ENCODE data around the gene RAI1.
"Not testable (repeated sequence)": the region's sequence is repeated elsewhere in the genome, so short reads cannot be mapped to it uniquely, and the experiment has no call there.

Gene RAI1

DNA sequence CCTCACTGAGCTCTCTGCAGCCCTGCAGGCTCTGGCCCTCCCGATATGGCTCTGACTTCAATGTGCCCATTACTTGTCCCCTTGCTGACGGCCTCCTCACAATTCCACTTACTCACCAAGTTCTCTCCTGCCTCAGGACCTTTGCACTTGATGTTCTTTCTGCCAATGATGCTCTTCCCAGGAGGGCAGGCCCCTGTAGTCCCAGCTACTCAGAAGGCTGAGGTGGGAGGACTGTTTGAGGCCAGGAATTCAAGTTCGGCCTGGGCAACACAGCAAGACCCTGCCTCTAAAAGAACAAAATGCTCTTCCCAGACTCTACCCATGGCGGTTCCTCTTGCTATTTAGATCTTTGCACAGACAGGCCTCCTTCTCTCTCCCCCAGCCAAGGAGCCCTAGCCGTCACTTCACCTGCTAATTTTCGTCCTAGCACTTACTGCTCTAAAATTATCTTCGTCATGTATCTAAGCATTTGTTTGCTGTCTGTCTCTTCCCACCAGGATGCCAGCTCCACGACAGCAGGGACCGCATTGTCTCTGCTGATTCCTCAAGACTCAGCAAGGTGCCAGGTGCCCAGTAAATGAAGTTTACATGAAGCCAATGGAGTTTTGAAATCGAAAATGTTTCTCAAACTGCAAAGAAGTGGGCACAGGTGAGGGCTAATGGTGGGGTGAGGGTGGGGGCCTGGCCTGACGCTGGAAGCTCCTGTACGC, 626 bp upstream of the RAI1 start:
- intact Hi-C loops (cut with micrococcal nuclease) = loop anchor here (5.0 to 10.0 kb wide), 3 partner anchors 144 to 352 kb away; no protein-coding TSS in a partner anchor
- no peak overlapping the region for H3K27ac Mint-ChIP-seq
- peaks cover 39% of the 10 kb centered on the region for H3K4me1 Mint-ChIP-seq (ENCODE audit: low read depth)
- peaks cover 7% of the 10 kb centered on the region for H3K36me3 Mint-ChIP-seq (ENCODE audit: low read depth)
- peaks cover 14% of the 10 kb centered on the region for H3K27me3 Mint-ChIP-seq
- H3K9me3 Mint-ChIP-seq = no peaks in the 10 kb centered on the region
- no peak overlapping the region for H3K4me3 Mint-ChIP-seq

DNA sequence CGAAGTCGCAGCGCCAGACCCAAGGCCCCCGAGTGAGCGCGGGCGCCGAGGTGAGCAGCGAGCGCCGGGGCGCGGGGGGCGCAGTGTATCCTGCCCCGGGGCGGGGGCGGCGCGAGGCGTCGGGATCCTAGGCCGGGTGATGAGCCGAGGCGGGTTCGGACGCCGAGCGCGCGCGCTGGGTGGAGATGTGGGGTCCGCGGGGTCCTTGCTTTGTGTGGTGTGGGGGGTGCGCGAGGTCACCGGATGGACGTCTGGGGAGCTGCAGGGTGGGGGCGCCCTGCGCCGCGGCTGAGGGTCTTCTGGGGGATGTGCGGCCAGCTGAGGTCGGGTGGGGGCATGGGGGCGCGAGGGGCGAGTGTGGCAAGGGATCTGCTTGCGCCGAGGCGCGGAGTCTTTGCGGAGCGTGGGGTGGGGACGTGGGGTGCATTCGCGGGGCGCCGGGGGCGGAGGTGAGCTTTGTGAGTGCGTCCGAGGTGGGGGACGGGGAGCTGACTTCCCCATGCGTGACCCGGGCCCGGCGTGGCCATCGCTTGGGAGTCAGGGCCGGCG, 560 bp downstream of the RAI1 start:
- peaks cover 42% of the 10 kb centered on the region for H3K4me1 Mint-ChIP-seq (ENCODE audit: low read depth)

DNA sequence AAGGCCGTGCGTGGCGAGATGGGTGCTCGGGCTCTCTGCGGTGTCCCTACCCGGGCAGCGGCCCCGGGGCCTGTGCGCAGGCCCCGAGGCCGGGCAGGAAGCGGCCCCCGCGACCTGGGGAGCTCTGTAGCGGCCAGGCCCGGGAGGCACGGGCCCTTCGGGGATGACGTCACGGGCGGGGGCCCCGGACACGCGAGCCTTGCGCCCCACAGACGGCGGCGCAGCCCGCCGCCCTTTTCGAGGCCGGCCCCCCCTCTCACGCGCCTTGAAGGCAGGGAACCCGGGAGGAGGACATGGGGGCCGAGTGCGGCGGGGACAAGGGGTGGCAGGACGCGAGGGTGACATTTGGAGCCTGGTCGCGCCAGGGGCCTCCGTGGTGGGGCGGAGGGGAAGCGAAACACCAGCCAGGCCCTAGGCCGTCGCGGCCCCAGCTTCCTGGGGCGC, 1.1 kb downstream of the RAI1 start:
- Mint-ChIP-seq H3K27ac (peak overlapping the region; percentile 92), H3K36me3 (ENCODE audit: low read depth) (peaks cover 7% of the 10 kb centered on the region), H3K4me3 (peak overlapping the region; percentile 90)

More for the DNA sequence above, 560 bp downstream of the RAI1 start:
- Mint-ChIP-seq H3K36me3 (ENCODE audit: low read depth) (peaks cover 7% of the 10 kb centered on the region), H3K4me3 (peak overlapping the region; percentile 90), H3K27ac (peak overlapping the region; percentile 92), H3K9me3 (no peaks in the 10 kb centered on the region), H3K27me3 (peaks cover 10% of the 10 kb centered on the region)
- intact Hi-C loops (cut with micrococcal nuclease) = loop anchor here (2.0 to 10.0 kb wide), 4 partner anchors 71 to 350 kb away; no protein-coding TSS in a partner anchor

DNA sequence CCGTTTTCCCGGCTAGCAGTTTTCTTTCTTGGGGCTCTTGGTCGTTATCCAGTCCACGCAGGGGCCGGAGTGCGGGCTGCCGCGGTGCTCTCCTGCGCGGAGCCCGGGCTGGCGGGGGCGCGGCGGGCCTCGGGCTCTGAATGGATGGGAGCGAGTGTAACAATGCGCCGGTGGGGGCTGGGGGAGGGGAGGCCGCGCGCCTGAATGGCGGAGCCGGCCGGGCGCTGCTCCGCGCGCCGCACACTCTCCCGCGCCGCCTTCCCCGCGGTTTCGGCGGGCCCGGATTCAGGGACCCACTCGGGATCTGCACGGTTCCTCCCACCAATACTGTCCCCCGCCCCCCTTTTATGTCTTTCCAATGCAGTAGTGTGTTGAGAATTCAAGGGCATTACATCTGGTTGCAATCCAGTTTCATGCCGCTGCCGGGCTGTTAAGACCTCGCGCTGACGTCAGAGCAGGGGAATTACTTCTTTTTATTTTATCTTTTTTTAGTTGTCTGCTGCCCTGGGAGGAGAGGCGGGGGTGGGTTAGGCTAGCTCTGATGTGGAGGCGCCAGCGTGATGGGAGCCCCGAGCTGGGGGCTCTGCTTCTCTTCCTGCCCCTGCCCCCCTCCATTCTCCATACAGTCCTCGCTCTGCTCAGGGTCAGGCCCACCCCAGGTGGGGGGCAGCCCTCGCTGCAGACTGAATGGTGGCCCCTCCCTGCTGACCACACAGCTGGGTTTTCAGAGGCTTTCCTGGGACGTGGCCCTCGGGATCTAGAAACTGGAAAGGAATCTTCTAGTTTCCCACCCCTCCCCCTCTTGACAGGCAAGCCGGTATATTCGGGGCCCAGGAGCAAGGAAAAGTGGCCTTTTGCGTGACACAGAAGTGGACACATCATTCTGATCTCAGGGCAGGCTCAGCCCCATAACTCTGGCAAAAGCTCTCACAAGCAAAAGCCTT, 1.8 kb downstream of the RAI1 start:
- H3K27ac Mint-ChIP-seq = peak overlapping the region; percentile 92
- intact Hi-C loops (cut with micrococcal nuclease) = loop anchor here (2.0 to 10.0 kb wide), 4 partner anchors 70 to 349 kb away; no protein-coding TSS in a partner anchor
- H3K27me3 Mint-ChIP-seq = peaks cover 10% of the 10 kb centered on the region
- peaks cover 49% of the 10 kb centered on the region for H3K4me1 Mint-ChIP-seq (ENCODE audit: low read depth)
- H3K4me3 Mint-ChIP-seq = peak overlapping the region; percentile 90
- H3K9me3 Mint-ChIP-seq = no peaks in the 10 kb centered on the region
- H3K36me3 Mint-ChIP-seq (ENCODE audit: low read depth) = peaks cover 7% of the 10 kb centered on the region

More for the DNA sequence above, 1.1 kb downstream of the RAI1 start:
- Mint-ChIP-seq H3K27me3 (peaks cover 10% of the 10 kb centered on the region), H3K9me3 (no peaks in the 10 kb centered on the region), H3K4me1 (ENCODE audit: low read depth) (peaks cover 47% of the 10 kb centered on the region)
- intact Hi-C loops (cut with micrococcal nuclease) = loop anchor here (2.0 to 10.0 kb wide), 4 partner anchors 70 to 350 kb away; no protein-coding TSS in a partner anchor

DNA sequence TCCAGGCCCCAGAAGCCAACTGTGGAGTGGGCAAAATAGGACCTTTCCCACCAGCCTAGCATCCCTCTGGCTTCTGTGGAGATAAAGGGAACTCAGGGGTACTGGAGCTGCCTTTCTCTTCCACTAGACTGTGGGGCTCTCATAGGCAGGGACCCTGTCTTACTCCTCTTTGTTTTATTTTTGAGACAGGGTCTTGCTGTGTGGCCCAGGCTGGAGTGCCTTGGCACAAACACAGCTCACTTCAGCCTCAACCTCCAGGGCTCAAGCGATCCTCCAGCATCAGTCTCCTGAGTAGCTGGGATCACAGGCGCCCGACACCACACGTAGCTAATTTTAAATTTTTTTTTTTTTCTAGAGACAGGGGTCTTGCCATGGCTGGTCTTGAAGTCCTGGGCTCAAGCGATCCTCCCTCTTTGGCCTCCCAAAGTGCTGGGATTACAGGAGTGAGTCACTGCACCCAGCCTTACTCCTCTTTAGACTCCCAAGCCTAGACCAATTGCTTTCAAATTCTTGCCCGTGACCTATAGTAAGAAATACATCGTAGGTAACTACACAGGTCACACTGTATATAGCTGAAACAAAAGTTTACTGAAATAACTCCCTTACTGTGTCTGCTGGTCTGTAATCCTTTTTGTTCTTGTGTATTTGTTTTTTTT, 2.6 kb downstream of the RAI1 start:
- peaks cover 8% of the 10 kb centered on the region for H3K27me3 Mint-ChIP-seq
- intact Hi-C loops (cut with micrococcal nuclease) = loop anchor here (2.0 to 10.0 kb wide), 4 partner anchors 69 to 348 kb away; no protein-coding TSS in a partner anchor
- H3K4me3 Mint-ChIP-seq = peak overlapping the region; percentile 90
- no peaks in the 10 kb centered on the region for H3K9me3 Mint-ChIP-seq
- H3K4me1 Mint-ChIP-seq (ENCODE audit: low read depth) = peaks cover 49% of the 10 kb centered on the region
- H3K36me3 Mint-ChIP-seq (ENCODE audit: low read depth) = peaks cover 7% of the 10 kb centered on the region
- H3K27ac Mint-ChIP-seq = peak overlapping the region; percentile 92

DNA sequence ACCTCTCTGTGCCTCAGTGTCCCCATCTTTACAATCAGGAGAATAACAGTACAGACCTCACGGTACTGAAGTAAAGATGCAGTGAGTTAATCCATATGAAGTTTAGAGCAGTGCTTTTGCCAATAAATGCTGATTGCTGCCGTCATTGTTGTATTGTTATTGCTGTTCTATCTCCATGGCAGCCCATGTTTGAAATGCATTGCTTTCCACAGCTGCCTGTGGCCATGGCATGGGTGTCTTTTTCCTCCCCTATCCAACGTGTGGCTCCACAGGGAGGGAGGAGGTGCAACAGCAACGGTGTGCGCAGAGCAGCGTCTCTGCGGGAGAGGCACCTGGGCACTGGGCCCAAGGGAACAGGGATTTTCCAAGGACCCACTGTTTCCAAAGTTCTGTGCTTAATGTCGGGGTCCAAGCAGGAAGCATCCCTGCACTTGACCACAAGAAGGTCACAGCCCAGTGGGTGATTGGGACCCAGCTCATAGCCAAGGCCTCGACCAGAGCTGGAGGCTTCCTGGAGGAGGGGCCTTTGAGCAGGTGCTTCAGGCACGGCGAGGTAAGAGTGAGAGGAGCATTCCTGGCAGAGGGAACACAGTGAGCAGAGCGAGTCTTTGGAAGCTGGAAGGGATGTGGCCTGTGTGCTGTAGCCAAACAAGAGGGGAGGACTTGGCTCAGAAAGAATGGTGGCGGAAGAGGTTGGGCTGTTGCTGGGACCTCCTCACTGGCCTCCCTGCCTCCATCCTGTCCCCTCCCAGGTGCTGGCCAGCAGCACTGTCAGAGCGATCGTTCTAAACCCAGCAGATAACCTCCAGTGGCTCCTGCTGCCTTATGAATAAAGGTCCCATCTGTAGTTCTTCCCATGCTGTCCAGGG, 3.9 kb downstream of the RAI1 start:
- peaks cover 56% of the 10 kb centered on the region for H3K4me1 Mint-ChIP-seq (ENCODE audit: low read depth)
- H3K27me3 Mint-ChIP-seq = peaks cover 5% of the 10 kb centered on the region
- no peak overlapping the region for H3K4me3 Mint-ChIP-seq
- no peak overlapping the region for H3K27ac Mint-ChIP-seq
- intact Hi-C loops (cut with micrococcal nuclease) = loop anchor here (5.0 to 10.0 kb wide), 3 partner anchors 140 to 347 kb away; no protein-coding TSS in a partner anchor
- no peaks in the 10 kb centered on the region for H3K9me3 Mint-ChIP-seq
- peaks cover 7% of the 10 kb centered on the region for H3K36me3 Mint-ChIP-seq (ENCODE audit: low read depth)

DNA sequence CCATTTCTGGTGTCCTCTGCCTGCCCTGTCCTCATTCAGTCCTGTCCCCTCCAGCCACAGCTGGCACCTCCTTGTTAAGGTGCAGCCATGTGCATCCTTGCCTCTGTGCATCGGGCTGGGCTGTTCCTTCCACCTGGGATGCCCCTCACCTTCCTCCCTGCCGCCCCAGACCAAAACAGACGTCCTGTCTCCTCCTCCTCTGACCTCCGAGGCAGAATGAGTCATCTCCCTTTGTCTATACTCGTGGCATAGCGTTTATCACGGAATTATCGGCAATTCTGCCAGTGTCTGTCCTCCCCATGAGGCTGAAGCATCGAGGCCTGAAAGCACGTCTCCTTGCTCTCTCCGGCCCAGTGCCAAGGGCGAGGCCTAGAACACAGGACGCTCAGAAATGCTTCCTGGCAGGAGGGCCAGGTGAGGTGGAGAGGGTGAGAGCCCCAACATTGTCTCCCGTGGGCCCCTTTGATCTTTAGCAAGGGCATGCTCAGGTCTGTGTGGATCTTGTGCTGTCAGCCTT, 4.6 kb downstream of the RAI1 start:
- H3K36me3 Mint-ChIP-seq (ENCODE audit: low read depth) = peaks cover 7% of the 10 kb centered on the region
- intact Hi-C loops (cut with micrococcal nuclease) = loop anchor here (10.0 kb wide), 1 partner anchor 139 kb away; no protein-coding TSS in a partner anchor
- H3K27me3 Mint-ChIP-seq = peaks cover under 1% of the 10 kb centered on the region
- H3K4me3 Mint-ChIP-seq = no peak overlapping the region
- H3K9me3 Mint-ChIP-seq = no peaks in the 10 kb centered on the region
- H3K4me1 Mint-ChIP-seq (ENCODE audit: low read depth) = peaks cover 59% of the 10 kb centered on the region
- H3K27ac Mint-ChIP-seq = no peak overlapping the region

DNA sequence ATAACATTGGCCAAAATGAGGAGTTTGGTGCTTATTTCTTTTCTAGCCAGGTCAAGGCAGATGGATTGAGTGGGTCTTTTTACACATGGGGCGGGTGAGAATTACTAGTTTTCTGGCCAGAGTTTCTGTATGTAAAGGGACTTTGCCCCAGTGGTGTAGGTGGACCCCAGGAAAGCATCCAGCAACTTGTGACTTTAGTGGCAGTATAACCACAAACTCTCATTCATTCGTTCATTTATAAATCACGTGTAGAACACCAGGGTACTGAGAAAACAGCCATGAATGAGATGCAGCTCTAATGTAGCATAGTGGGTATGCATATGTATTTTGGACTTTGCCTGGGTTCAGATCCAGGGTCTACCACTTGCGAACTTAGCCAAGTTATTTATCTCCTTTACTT, 8.1 kb downstream of the RAI1 start:
- no peak overlapping the region for H3K27ac Mint-ChIP-seq
- H3K36me3 Mint-ChIP-seq (ENCODE audit: low read depth) = no peaks in the 10 kb centered on the region
- H3K4me3 Mint-ChIP-seq = no peak overlapping the region
- no peaks in the 10 kb centered on the region for H3K27me3 Mint-ChIP-seq
- no peaks in the 10 kb centered on the region for H3K9me3 Mint-ChIP-seq
- H3K4me1 Mint-ChIP-seq (ENCODE audit: low read depth) = peaks cover 78% of the 10 kb centered on the region
- intact Hi-C loops (cut with micrococcal nuclease) = loop anchor here (10.0 kb wide), 1 partner anchor 135 kb away; no protein-coding TSS in a partner anchor

DNA sequence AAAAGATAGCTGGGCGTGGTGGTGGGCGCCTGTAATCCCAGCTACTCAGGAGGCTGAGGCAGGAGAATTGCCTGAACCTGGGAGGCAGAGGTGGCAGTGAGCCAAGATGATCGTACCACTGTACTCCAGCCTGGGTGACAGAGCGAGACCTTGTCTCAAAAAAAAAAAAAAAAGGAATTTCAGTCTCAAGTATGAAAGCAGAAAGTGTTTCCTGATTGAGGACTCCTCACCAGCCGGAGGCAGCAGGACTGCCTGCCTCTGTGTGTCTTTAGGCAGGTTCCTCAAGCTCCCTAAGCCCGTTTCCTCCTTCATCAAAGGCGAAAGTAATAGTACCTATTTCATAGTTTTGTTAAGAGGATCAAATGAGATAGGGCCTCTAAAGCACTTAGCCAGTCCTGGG, 9.0 kb downstream of the RAI1 start:
- H3K9me3 Mint-ChIP-seq; H3K4me3 Mint-ChIP-seq; H3K36me3 Mint-ChIP-seq (ENCODE audit: low read depth); intact Hi-C loops (cut with micrococcal nuclease); H3K27me3 Mint-ChIP-seq: not testable (repeated sequence)
- H3K4me1 Mint-ChIP-seq (ENCODE audit: low read depth) = peaks cover 74% of the 10 kb centered on the region
- H3K27ac Mint-ChIP-seq = peak overlapping the region; percentile 23

DNA sequence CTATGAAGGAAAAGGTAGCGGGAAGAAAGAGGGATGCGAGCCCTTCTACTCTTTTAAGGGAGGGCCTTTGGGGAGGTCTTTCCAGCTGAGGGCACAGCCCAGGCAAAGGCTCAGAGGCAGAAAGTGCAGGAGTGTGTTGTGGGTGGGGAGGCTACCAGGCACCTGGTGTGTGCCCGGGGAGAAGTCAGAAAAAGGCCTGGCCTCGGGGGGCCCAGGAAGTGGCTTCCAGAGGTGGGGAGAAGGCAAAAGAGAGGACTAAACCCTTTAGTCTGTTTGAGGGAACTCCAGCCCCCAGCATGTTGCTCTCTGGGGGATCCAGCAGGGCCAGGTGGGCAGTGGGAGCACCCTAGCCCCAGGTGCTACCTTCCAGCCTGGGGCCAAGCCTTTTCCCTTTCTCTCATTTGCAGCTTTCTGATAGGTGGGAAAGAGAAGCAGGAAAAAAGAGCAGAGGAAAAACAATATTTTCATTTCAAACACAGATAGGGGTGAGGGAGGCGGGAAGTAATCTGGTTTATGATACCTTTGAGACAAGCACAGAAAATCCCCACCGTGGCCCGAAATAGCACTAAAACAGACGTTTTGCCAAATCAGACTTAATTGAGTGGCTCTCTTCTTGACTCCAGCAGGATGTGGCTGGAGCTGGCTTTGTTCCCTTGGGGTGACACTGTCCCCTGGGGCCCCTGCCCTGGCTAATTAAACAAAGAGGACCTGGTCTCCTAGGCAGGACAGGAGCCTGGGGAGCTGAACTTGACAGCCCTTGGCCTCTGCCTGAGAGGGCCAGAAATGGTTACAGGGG, 10.4 kb downstream of the RAI1 start:
- Mint-ChIP-seq H3K4me1 (ENCODE audit: low read depth) (peaks cover 72% of the 10 kb centered on the region), H3K4me3 (no peak overlapping the region), H3K27me3 (no peaks in the 10 kb centered on the region), H3K9me3 (no peaks in the 10 kb centered on the region), H3K27ac (peak overlapping the region; percentile 24), H3K36me3 (ENCODE audit: low read depth) (no peaks in the 10 kb centered on the region)
- intact Hi-C loops (cut with micrococcal nuclease) = no loop called here

DNA sequence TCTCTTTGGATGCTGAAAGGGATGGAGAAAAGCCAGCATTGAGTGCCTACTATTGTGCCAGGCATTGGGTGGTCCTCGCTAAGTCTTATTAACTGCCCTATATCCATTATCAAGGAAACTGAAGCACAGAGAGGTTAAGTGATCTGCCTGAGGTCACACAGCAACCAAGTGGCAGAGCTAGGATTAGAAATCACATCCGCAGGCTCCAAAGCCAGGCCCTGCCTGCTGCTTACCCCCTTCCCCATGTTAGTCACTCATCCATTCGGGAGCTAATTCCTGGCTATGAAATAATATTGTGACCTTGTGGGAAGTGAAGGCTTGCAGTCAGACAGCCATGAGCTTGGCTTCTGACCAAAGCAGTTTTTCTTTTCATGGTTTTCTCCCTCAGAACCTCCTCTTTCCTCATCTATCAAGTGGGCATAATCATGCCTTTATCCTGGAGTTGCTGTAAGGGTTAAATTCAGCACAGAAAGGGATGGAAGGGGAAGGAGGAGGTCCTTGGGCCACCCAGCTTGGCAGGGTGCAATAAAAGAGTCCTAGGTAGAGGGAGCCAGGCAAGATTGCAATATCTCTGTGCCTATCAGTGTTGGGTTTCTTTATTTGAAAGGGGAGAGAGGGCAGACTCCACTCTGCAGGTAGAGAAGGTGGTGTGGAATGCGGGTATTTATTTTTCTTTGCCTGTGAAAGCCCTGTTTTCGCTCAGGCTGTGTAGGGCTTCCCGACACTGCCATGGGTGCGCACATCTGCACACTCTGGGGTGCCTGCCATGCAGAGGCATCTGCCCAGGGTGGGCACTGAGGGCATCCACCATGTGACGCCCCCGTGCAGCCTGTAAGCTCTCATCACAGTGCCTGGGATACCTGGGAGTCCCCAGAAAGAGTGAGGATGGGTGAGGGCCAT, 11.3 kb downstream of the RAI1 start:
- no peak overlapping the region for H3K4me3 Mint-ChIP-seq
- H3K4me1 Mint-ChIP-seq (ENCODE audit: low read depth) = peaks cover 72% of the 10 kb centered on the region
- no peaks in the 10 kb centered on the region for H3K27me3 Mint-ChIP-seq
- intact Hi-C loops (cut with micrococcal nuclease) = no loop called here
- peak overlapping the region; percentile 92 for H3K27ac Mint-ChIP-seq
- H3K36me3 Mint-ChIP-seq (ENCODE audit: low read depth) = no peaks in the 10 kb centered on the region
- H3K9me3 Mint-ChIP-seq = no peaks in the 10 kb centered on the region

All from dendritic cell treated with granulocyte-macrophage colony-stimulating factor and Interleukin-4, amounts not matched to agents 40 ng/mL and 50 ng/mL, for 4 days (primary cell).